B cell (primary cell): ENCODE measurements around the gene KIF21A. TPM values are rescaled to one million over a fixed set of nuclear protein-coding genes. Genes with fewer than 3 reads are reported as not detected.

ENCODE experiments used
- ATAC-seq: fragments of 200-7000 bp; cut with Tn5 transposase; one replicate; pipeline ENCODE4 v1.10.0; 2021; ENCODE audit warnings: low read depth, mild to moderate bottlenecking, moderate number of reproducible peaks, moderate library complexity
- CTCF ChIA-PET: fragments of 350-600 bp; sonication (Branson Sonifier 250); formaldehyde crosslinking; loops from one replicate; lab custom pipeline; 2021; ENCODE audit warnings: antibody characterized with exemption, inconsistent platforms; lab: Charles Lee
- POLR2A ChIA-PET: fragments of 350-600 bp; sonication (Branson Sonifier 250); formaldehyde crosslinking; loops from one replicate; lab custom pipeline; 2021; ENCODE audit warnings: antibody characterized with exemption; lab: Charles Lee
- DNase-seq: peaks from one replicate; pipeline ENCODE4 v3.0.0; 2013
- H2AFZ ChIP-seq: 2 replicates; pipeline ENCODE4 v1.6.1; 2012; ENCODE audit warnings: mild to moderate bottlenecking, low read depth, low read length; ENCODE audit not compliant: insufficient read depth, poor library complexity, severe bottlenecking
- H3K27ac ChIP-seq, 2 donors: 1 replicate in 1 of 2; 2 replicates in 1 of 2; pipeline ENCODE4 v1.5.1; 2012 to 2013; ENCODE audit warnings: low read length in 2 of 2, mild to moderate bottlenecking in 2 of 2, moderate library complexity in 1 of 2
- H3K27me3 ChIP-seq, 4 experiments: fragments of 200-600 bp in 1 of 4; sonication (generic) in 1 of 4; replicated peaks in 1 of 4; 1 replicate in 2 of 4; 2 replicates in 2 of 4; pipeline versions ENCODE4 v1.6.1 to v1.7.0; 2013 to 2016; ENCODE audit warnings: low read length in 3 of 4, mild to moderate bottlenecking in 2 of 4, mixed read lengths in 1 of 4, moderate library complexity in 1 of 4; ENCODE audit not compliant: insufficient read depth in 4 of 4, control insufficient read depth in 3 of 4; ENCODE audit errors: control extremely low read depth in 1 of 4
- H3K36me3 ChIP-seq, 2 experiments: replicated peaks in 1 of 2; 1 replicate in 1 of 2; 2 replicates in 1 of 2; pipeline versions ENCODE4 v1.6.1 to v1.7.1; 2013; ENCODE audit warnings: low read length in 1 of 2; ENCODE audit not compliant: insufficient read depth in 2 of 2, control insufficient read depth in 1 of 2; ENCODE audit errors: control extremely low read depth in 1 of 2, extremely low read depth in 1 of 2
- H3K4me1 ChIP-seq, 2 donors: fragments of 200-600 bp in 1 of 2; sonication (generic) in 1 of 2; 1 replicate in 1 of 2; 2 replicates in 1 of 2; pipeline versions ENCODE4 v1.5.1 to v1.6.1; 2013 to 2017; ENCODE audit warnings: low read length in 2 of 2; ENCODE audit not compliant: control insufficient read depth in 2 of 2, insufficient read depth in 2 of 2
- H3K4me2 ChIP-seq: replicated peaks from 2 replicates; pipeline ENCODE3; 2012; ENCODE audit warnings: mild to moderate bottlenecking, low read depth, low read length; ENCODE audit not compliant: poor library complexity, severe bottlenecking
- H3K4me3 ChIP-seq, 5 experiments: fragments of 200-600 bp in 1 of 5; sonication (generic) in 1 of 5; 1 replicate in 3 of 5; 2 replicates in 2 of 5; pipeline versions ENCODE4 v1.5.1 to v1.7.0; 2011 to 2016; ENCODE audit warnings: low read length in 4 of 5, mild to moderate bottlenecking in 4 of 5, low read depth in 2 of 5, control low read depth in 1 of 5, moderate library complexity in 1 of 5; ENCODE audit not compliant: insufficient read depth in 1 of 5; ENCODE audit errors: control extremely low read depth in 1 of 5, extremely low read depth in 1 of 5
- H3K79me2 ChIP-seq: fragments of 200-600 bp; sonication (generic); one replicate; pipeline ENCODE4 v1.6.0; 2016; ENCODE audit warnings: low read length; ENCODE audit not compliant: control insufficient read depth, insufficient read depth
- H3K9ac ChIP-seq: fragments of 200-600 bp; sonication (generic); 2 replicates; pipeline ENCODE4 v1.6.1; 2017; ENCODE audit warnings: mild to moderate bottlenecking, low read length, moderate library complexity
- H3K9me3 ChIP-seq, 3 donors: one replicate each; pipeline versions ENCODE4 v1.6.1 to v1.7.1; 2013; ENCODE audit warnings: low read length in 2 of 3; ENCODE audit not compliant: control insufficient read depth in 2 of 3, insufficient read depth in 1 of 3; ENCODE audit errors: control extremely low read depth in 1 of 3
- H4K20me1 ChIP-seq: 2 replicates; pipeline ENCODE4 v1.6.0; 2012; ENCODE audit warnings: mild to moderate bottlenecking, low read length; ENCODE audit not compliant: insufficient read depth, control insufficient read depth, poor library complexity, severe bottlenecking
- H3K27ac Mint-ChIP-seq: one replicate; pipeline ENCODE4 v1.8.0; 2021; ENCODE audit warnings: mixed read lengths
- H3K27me3 Mint-ChIP-seq: one replicate; pipeline ENCODE4 v1.8.0; 2021; ENCODE audit warnings: mixed read lengths
- H3K4me1 Mint-ChIP-seq: one replicate; pipeline ENCODE4 v1.8.0; 2021; ENCODE audit warnings: mixed read lengths
- H3K4me3 Mint-ChIP-seq: one replicate; pipeline ENCODE4 v1.8.0; 2021; ENCODE audit warnings: mixed read lengths
- H3K9me3 Mint-ChIP-seq: one replicate; pipeline ENCODE4 v1.8.0; 2022; ENCODE audit warnings: mixed read lengths; ENCODE audit not compliant: insufficient read depth
- CTCF ChIP-seq: fragments of 200-600 bp; IDR thresholded peaks from one replicate; pipeline ENCODE4 v1.8.0; 2022; ENCODE audit warnings: antibody characterized with exemption, mild to moderate bottlenecking
- EZH2 ChIP-seq: IDR thresholded peaks from 2 replicates; pipeline ENCODE4 v1.6.1; 2012; ENCODE audit warnings: borderline replicate concordance, low read depth, mild to moderate bottlenecking, moderate library complexity, low read length; ENCODE audit not compliant: insufficient read depth, poor library complexity, severe bottlenecking
- WGBS: methylation state at CpG from one replicate; pipeline ENCODE4 v1.1.5; 2013; ENCODE audit warnings: missing lambda C conversion rate; ENCODE audit not compliant: insufficient coverage; 5-methylcytosine and 5-hydroxymethylcytosine counted together
- intact Hi-C: fragments of 100-400 bp; cut with micrococcal nuclease; formaldehyde crosslinking; loops from one replicate; pipeline ENCODE4 v1.10.0; 2022
- polyA plus RNA-seq: library from polyadenylated mRNA; depleted of rRNA; stranded (reverse); fragments of >200 nt; gene quantifications from 2 replicates; pipeline ENCODE4 v1.2.3, GENCODE V29; 2012
- total RNA-seq, 2 donors: library from RNA; stranded (reverse); fragments of 120-200 nt in 1 of 2; gene quantifications; 1 replicate in 1 of 2; 2 replicates in 1 of 2; pipeline versions ENCODE4 v1.2.3 to v1.2.4, GENCODE V29; 2013 to 2022

The KIF21A gene
- total and polyA plus RNA-seq, 2 donors (not counting 1 experiment from before 2014, with no cell fraction given), result 0.33 to 2.2 TPM

GRCh38 chr12:39402922-39403321 lies 40.0 kb downstream of the KIF21A start:
- Histone ChIP-seq H3K9me3 (no peaks in the 10 kb centered on the region), H4K20me1 (no peaks in the 10 kb centered on the region), H2AFZ (no peak overlapping the region), H3K9ac (no peak overlapping the region), H3K36me3 (no peaks in the 10 kb centered on the region), H3K79me2 (no peaks in the 10 kb centered on the region), H3K4me2 (no peak overlapping the region), H3K4me1 (no peaks in the 10 kb centered on the region), H3K4me3 (no peak overlapping the region), H3K27me3 (no peaks in the 10 kb centered on the region), H3K27ac (no peak overlapping the region)
- ATAC-seq (no peak), DNase-seq (no peak)
- H3K4me1 Mint-ChIP-seq, result no peaks in the 10 kb centered on the region
- CTCF ChIA-PET, result no interaction called here
- no peak overlapping the region for H3K27ac Mint-ChIP-seq
- TF ChIP-seq CTCF (no peak), EZH2 (no peak)
- H3K27me3 Mint-ChIP-seq, result no peaks in the 10 kb centered on the region
- intact Hi-C loops, result no loop called here
- POLR2A ChIA-PET, result no interaction called here
- H3K9me3 Mint-ChIP-seq, result no peaks in the 10 kb centered on the region
- H3K4me3 Mint-ChIP-seq, result no peak overlapping the region

GRCh38 chr12:39401459-39401858 lies 41.5 kb downstream of the KIF21A start:
- Histone ChIP-seq H4K20me1 (no peaks in the 10 kb centered on the region), H3K9ac (no peak overlapping the region), H3K79me2 (no peaks in the 10 kb centered on the region), H3K27me3 (no peaks in the 10 kb centered on the region), H3K4me1 (no peaks in the 10 kb centered on the region), H3K27ac (no peak overlapping the region), H2AFZ (no peak overlapping the region), H3K4me2 (no peak overlapping the region), H3K36me3 (no peaks in the 10 kb centered on the region), H3K9me3 (no peaks in the 10 kb centered on the region), H3K4me3 (no peak overlapping the region)
- Mint-ChIP-seq H3K4me1 (no peaks in the 10 kb centered on the region), H3K9me3 (no peaks in the 10 kb centered on the region), H3K27me3 (no peaks in the 10 kb centered on the region), H3K4me3 (no peak overlapping the region), H3K27ac (no peak overlapping the region)
- no peak for DNase-seq
- WGBS, result no CpG with 5 or more reads among the region's 2 CpGs
- ChIA-PET CTCF (no interaction called here), POLR2A (no interaction called here)
- ATAC-seq, result no peak
- intact Hi-C loops, result no loop called here
- TF ChIP-seq CTCF (no peak), EZH2 (no peak)
